K562 (cell line): ENCODE data around the gene THAP4. TPM values are rescaled to one million over a fixed set of nuclear protein-coding genes. Genes with fewer than 3 reads are reported as not detected.

Source experiments
- ATAC-seq: fragments of 200-7000 bp; cut with Tn5 transposase; 3 replicates; pipeline ENCODE4 v1.9.1; 2020; ENCODE audit warnings: moderate library complexity
- BruUV-seq: library from RNA; stranded (reverse); fragments of 400-500 nt; replicated peaks from 2 replicates; lab custom pipeline; 2021; lab: Mats Ljungman, UMichigan
- CTCF ChIA-PET: fragments of 300-600 bp; formaldehyde crosslinking; extraction: SDS; loops from one replicate; lab custom pipeline; 2021; ENCODE audit warnings: low intra/inter-chr PET ratio; lab: Yijun Ruan, JAX
- POLR2A ChIA-PET: fragments of 300-600, 350-650 bp; sonication (Branson Sonifier 250); formaldehyde crosslinking; extraction: SDS; loops from one replicate; lab custom pipeline; 2021; ENCODE audit warnings: antibody characterized with exemption, inconsistent platforms; lab: Yijun Ruan, JAX
- DNase-seq, 4 experiments: peaks; one replicate each; pipeline versions ENCODE4 v3.0.0 to v3.0.0-alpha.2; 2011 to 2018; ENCODE audit warnings: low spot score in 3 of 4, mixed read lengths in 3 of 4; ENCODE audit errors: extremely low read depth in 1 of 4
- FAIRE-seq: peaks from 2 replicates; lab custom pipeline; 2011; peaks lifted over from hg19 to GRCh38; lab: Jason Lieb, UNC
- H2AFZ ChIP-seq: 2 replicates; pipeline ENCODE4 v1.6.0; 2011; ENCODE audit warnings: low read depth, low read length, control low read depth, inconsistent platforms
- H3K27ac ChIP-seq: fragments of 200-600 bp; 3 replicates; pipeline ENCODE4 v1.8.0; 2011; ENCODE audit warnings: low read depth, mild to moderate bottlenecking, control low read depth, inconsistent platforms, low read length, moderate library complexity, mixed read lengths; ENCODE audit errors: extremely low read depth
- H3K27me3 ChIP-seq, 2 experiments: fragments of 300-600 bp in 1 of 2; 2 replicates in 1 of 2; 3 replicates in 1 of 2; pipeline versions ENCODE4 v1.6.0 to v1.8.0; 2011; ENCODE audit warnings: inconsistent platforms in 2 of 2, low read length in 2 of 2, mild to moderate bottlenecking in 1 of 2, mixed read lengths in 1 of 2, moderate library complexity in 1 of 2; ENCODE audit not compliant: control insufficient read depth in 2 of 2, insufficient read depth in 2 of 2
- H3K36me3 ChIP-seq: fragments of 300-600 bp; 3 replicates; pipeline ENCODE4 v1.8.0; 2011; ENCODE audit warnings: mild to moderate bottlenecking, low read length, inconsistent platforms; ENCODE audit not compliant: control insufficient read depth, insufficient read depth
- H3K4me1 ChIP-seq, 2 experiments: fragments of 200-600 bp in 1 of 2; replicated peaks in 1 of 2; 2 replicates in 1 of 2; 3 replicates in 1 of 2; pipeline versions ENCODE4 v1.5.1 to v1.8.0; 2011; ENCODE audit warnings: inconsistent platforms in 2 of 2, low read length in 2 of 2, mild to moderate bottlenecking in 1 of 2, mixed read lengths in 1 of 2, moderate library complexity in 1 of 2; ENCODE audit not compliant: control insufficient read depth in 2 of 2, insufficient read depth in 2 of 2
- H3K4me2 ChIP-seq: 2 replicates; pipeline ENCODE4 v1.6.1; 2011; ENCODE audit warnings: low read length, control low read depth, inconsistent platforms, mixed read lengths; ENCODE audit not compliant: insufficient read depth
- H3K4me3 ChIP-seq: fragments of 200-600 bp; sonication (generic), shearing (Covaris generic); 2 replicates; pipeline ENCODE4 v1.5.1; 2016; ENCODE audit warnings: control low read depth, inconsistent platforms
- H3K79me2 ChIP-seq: fragments of 200-600 bp; 3 replicates; pipeline ENCODE4 v1.8.0; 2011; ENCODE audit warnings: low read length, inconsistent platforms; ENCODE audit not compliant: control insufficient read depth, insufficient read depth
- H3K9ac ChIP-seq, 2 experiments: 2 replicates each; pipeline versions ENCODE4 v1.6.0 to v1.6.1; 2011; ENCODE audit warnings: low read depth in 2 of 2, low read length in 2 of 2, control low read depth in 1 of 2, inconsistent platforms in 1 of 2, mild to moderate bottlenecking in 1 of 2, mixed read lengths in 1 of 2; ENCODE audit not compliant: insufficient read depth in 1 of 2
- H3K9me1 ChIP-seq: one replicate; pipeline ENCODE4 v1.6.0; 2011; ENCODE audit warnings: inconsistent platforms, mild to moderate bottlenecking, low read length, moderate library complexity; ENCODE audit not compliant: control insufficient read depth, insufficient read depth
- H3K9me3 ChIP-seq: replicated peaks from 2 replicates; pipeline ENCODE4 v1.5.1; 2011; ENCODE audit warnings: low read depth, low read length, inconsistent platforms; ENCODE audit not compliant: control insufficient read depth, insufficient read depth
- H4K20me1 ChIP-seq: replicated peaks from 2 replicates; pipeline ENCODE4 v1.6.1; 2011; ENCODE audit warnings: low read length, inconsistent platforms, mixed read lengths; ENCODE audit not compliant: control insufficient read depth, insufficient read depth
- CBX5 ChIP-seq: IDR thresholded peaks from 2 replicates; pipeline ENCODE4 v1.6.1; 2014; ENCODE audit warnings: low read depth, borderline replicate concordance
- CREB1 ChIP-seq, 2 experiments: sonication (generic) in 1 of 2; formaldehyde crosslinking in 1 of 2; IDR thresholded peaks; 2 replicates each; pipeline versions ENCODE4 v1.6.1 to v1.8.0; 2012 to 2022; ENCODE audit warnings: inconsistent platforms in 1 of 2, mild to moderate bottlenecking in 1 of 2, missing genetic modification reagents in 1 of 2, moderate library complexity in 1 of 2
- EP400 ChIP-seq: fragments of 450-650 bp; IDR thresholded peaks from 2 replicates; pipeline ENCODE4 v1.6.1; 2017; ENCODE audit warnings: antibody characterized with exemption, mild to moderate bottlenecking, moderate library complexity
- FIP1L1 ChIP-seq: fragments of 200-400 bp; formaldehyde crosslinking; IDR thresholded peaks from 2 replicates; pipeline ENCODE4 v1.6.1; 2018; ENCODE audit warnings: mild to moderate bottlenecking, low read depth, low read length; ENCODE audit not compliant: poor library complexity, severe bottlenecking
- GATAD2A ChIP-seq: fragments of 450-650 bp; IDR thresholded peaks from 2 replicates; pipeline ENCODE4 v1.6.1; 2017
- KLF10 ChIP-seq: fragments of 250-450 bp; sonication (Bioruptor Pico); IDR thresholded peaks from 2 replicates; pipeline ENCODE4 v1.6.1; 2021; ENCODE audit warnings: matching md5 sums
- PHF8 ChIP-seq: fragments of 200-600 bp; sonication (generic); IDR thresholded peaks from 2 replicates; pipeline ENCODE4 v1.6.1; 2012; ENCODE audit warnings: mixed run types, mild to moderate bottlenecking, inconsistent platforms, low read length, moderate library complexity, borderline replicate concordance
- RNF2 ChIP-seq: sonication (generic); IDR thresholded peaks from 2 replicates; pipeline ENCODE4 v1.6.1; 2016
- ZNF134 ChIP-seq: fragments of 250-450 bp; sonication (Bioruptor Pico); conservative IDR thresholded peaks from 2 replicates; pipeline ENCODE4 v1.4.0; 2020
- ZNF696 ChIP-seq: fragments of 250-450 bp; sonication (Bioruptor Pico); conservative IDR thresholded peaks from 2 replicates; pipeline ENCODE4 v1.4.0; 2020; ENCODE audit warnings: mild to moderate bottlenecking, moderate library complexity
- WGBS: fragments of 100-300 bp; shearing (Covaris generic); methylation state at CpG from one replicate; pipeline ENCODE4 v1.1.6; 2016; ENCODE audit warnings: low coverage, mixed read lengths; ENCODE audit not compliant: insufficient coverage; ENCODE audit errors: missing lambda C conversion rate; 5-methylcytosine and 5-hydroxymethylcytosine counted together
- in situ Hi-C: fragments of 300-500 bp; cut with MboI; formaldehyde crosslinking; loops from 4 replicates; pipeline ENCODE4 v1.15.0; 2018; ENCODE audit warnings: inconsistent platforms, mixed read lengths
- intact Hi-C: fragments of 100-400 bp; cut with micrococcal nuclease; formaldehyde crosslinking; loops from 2 replicates; pipeline ENCODE4 v1.14.2; 2022
- polyA plus RNA-seq, 8 experiments: library from polyadenylated mRNA; depleted of rRNA in 4 of 8; stranded (reverse) in 5 of 8; unstranded in 3 of 8; fragments of >200 nt; fragmentation: Nextera tagmentation in 2 of 8; fragmentation: Illumina TruSeq in 1 of 8; extraction: Ambion mirVana in 2 of 8; extraction: Trizol in 1 of 8; gene quantifications; 2 replicates each; pipeline versions ENCODE4 v1.2.1 to v1.2.3, GENCODE V29; 2011 to 2014; ENCODE audit warnings: inconsistent platforms in 1 of 8, missing spikeins in 1 of 8
- total RNA-seq, 7 experiments: library from RNA; depleted of rRNA in 6 of 7; stranded (reverse); fragments of >200 nt in 6 of 7; fragmentation: Illumina TruSeq in 2 of 7; extraction: Trizol in 2 of 7; gene quantifications; 2 replicates each; pipeline versions ENCODE4 v1.2.1 to v1.2.3, GENCODE V29; 2011 to 2021; ENCODE audit warnings: low replicate concordance in 1 of 7
- TF ChIP-seq, protein P1 (sequence below): sonication (generic); formaldehyde crosslinking; IDR thresholded peaks from 2 replicates; pipeline ENCODE4 v1.8.0; 2022; ENCODE audit warnings: missing genetic modification reagents, mild to moderate bottlenecking, moderate library complexity, borderline replicate concordance
- TF ChIP-seq, protein P2 (sequence below): fragments of 450-650 bp; conservative IDR thresholded peaks from 2 replicates; pipeline ENCODE4 v1.6.1; 2016; ENCODE audit warnings: missing genetic modification characterization, low read depth, mild to moderate bottlenecking, control low read depth, missing compliant biosample characterization
- TF ChIP-seq, protein P3 (sequence below): fragments of 250-450 bp; sonication (Bioruptor Pico); IDR thresholded peaks from 2 replicates; pipeline ENCODE4 v1.8.0; 2021; ENCODE audit warnings: moderate library complexity, mild to moderate bottlenecking, inconsistent platforms
- TF ChIP-seq, protein P4 (sequence below), 3 experiments: IDR thresholded peaks in 2 of 3; conservative IDR thresholded peaks in 1 of 3; 2 replicates each; pipeline ENCODE4 v1.5.1; 2011 to 2012; ENCODE audit warnings: low read length in 3 of 3, mild to moderate bottlenecking in 3 of 3, control low read depth in 2 of 3, improper control_type of control experiment in 1 of 3, inconsistent platforms in 1 of 3, low read depth in 1 of 3, mixed read lengths in 1 of 3, moderate library complexity in 1 of 3; ENCODE audit not compliant: insufficient read depth in 2 of 3

THAP4 gene
- total and polyA plus RNA-seq, 9 of the 15 experiments (the other 6 are each of a cell fraction or from before 2014, with no cell fraction given): 8.6 to 60.9 (median 43.9) TPM

DNA sequence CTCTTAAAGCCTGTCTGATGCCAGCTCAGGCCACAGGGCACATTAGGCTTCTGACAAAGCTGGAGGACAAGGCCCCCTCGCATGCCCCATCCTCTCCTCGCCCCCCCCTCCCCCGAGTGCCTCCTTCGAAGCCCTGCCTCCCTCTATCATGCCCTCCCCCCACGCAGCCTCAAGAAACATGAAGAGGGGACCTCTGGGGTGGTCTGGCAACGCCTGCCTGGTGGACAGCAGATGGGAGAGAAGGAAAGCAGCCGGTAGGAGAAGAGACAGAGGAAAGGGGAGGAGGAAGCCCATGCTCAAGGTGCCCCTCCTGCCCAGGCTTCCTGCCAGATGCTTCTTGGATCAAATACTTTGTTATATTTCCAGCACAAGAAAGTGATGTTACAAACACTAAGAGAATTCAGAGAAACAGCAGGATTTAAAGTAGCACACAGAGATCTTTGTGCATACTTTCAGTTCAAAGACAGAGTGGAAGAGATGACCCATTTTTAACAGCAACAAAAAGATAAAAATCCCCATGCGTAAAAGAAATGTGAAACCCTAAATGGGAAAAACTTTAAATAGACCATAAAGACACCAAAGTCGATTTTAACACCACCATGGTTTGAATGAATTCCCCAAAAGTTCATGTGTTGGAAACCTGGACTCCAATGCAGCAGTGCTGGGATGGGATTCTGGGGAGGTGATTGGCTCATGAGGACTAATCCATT, 59.4 kb downstream of the THAP4 start:
- H3K9me1 ChIP-seq: no peaks in the 10 kb centered on the region
- H3K4me2 ChIP-seq: no peak overlapping the region
- H3K9ac ChIP-seq: no peak overlapping the region
- CTCF ChIA-PET: no interaction called here
- H4K20me1 ChIP-seq: no peaks in the 10 kb centered on the region
- TF ChIP-seq GATAD2A: no peak
- no peak for TF ChIP-seq CREB1 (IDR thresholded peaks at IDR 0.05)
- no peak for TF ChIP-seq CREB1 (CRISPR knock-in tag; IDR thresholded peaks at IDR 0.05)
- TF ChIP-seq ZNF696 (CRISPR knock-in tag): no peak
- no peak for TF ChIP-seq KLF10 (CRISPR knock-in tag)
- TF ChIP-seq, protein P1, sequence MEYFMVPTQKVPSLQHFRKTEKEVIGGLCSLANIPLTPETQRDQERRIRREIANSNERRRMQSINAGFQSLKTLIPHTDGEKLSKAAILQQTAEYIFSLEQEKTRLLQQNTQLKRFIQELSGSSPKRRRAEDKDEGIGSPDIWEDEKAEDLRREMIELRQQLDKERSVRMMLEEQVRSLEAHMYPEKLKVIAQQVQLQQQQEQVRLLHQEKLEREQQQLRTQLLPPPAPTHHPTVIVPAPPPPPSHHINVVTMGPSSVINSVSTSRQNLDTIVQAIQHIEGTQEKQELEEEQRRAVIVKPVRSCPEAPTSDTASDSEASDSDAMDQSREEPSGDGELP (CRISPR knock-in tag): no peak
- TF ChIP-seq FIP1L1: no peak
- no peak for TF ChIP-seq ZNF134 (CRISPR knock-in tag)
- TF ChIP-seq, protein P2, sequence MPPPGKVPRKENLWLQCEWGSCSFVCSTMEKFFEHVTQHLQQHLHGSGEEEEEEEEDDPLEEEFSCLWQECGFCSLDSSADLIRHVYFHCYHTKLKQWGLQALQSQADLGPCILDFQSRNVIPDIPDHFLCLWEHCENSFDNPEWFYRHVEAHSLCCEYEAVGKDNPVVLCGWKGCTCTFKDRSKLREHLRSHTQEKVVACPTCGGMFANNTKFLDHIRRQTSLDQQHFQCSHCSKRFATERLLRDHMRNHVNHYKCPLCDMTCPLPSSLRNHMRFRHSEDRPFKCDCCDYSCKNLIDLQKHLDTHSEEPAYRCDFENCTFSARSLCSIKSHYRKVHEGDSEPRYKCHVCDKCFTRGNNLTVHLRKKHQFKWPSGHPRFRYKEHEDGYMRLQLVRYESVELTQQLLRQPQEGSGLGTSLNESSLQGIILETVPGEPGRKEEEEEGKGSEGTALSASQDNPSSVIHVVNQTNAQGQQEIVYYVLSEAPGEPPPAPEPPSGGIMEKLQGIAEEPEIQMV: no peak
- TF ChIP-seq RNF2: no peak
- TF ChIP-seq, protein P3, sequence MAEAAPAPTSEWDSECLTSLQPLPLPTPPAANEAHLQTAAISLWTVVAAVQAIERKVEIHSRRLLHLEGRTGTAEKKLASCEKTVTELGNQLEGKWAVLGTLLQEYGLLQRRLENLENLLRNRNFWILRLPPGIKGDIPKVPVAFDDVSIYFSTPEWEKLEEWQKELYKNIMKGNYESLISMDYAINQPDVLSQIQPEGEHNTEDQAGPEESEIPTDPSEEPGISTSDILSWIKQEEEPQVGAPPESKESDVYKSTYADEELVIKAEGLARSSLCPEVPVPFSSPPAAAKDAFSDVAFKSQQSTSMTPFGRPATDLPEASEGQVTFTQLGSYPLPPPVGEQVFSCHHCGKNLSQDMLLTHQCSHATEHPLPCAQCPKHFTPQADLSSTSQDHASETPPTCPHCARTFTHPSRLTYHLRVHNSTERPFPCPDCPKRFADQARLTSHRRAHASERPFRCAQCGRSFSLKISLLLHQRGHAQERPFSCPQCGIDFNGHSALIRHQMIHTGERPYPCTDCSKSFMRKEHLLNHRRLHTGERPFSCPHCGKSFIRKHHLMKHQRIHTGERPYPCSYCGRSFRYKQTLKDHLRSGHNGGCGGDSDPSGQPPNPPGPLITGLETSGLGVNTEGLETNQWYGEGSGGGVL: no peak
- no peak for TF ChIP-seq PHF8
- TF ChIP-seq EP400: no peak
- no peak for TF ChIP-seq CBX5
- TF ChIP-seq, protein P4, sequence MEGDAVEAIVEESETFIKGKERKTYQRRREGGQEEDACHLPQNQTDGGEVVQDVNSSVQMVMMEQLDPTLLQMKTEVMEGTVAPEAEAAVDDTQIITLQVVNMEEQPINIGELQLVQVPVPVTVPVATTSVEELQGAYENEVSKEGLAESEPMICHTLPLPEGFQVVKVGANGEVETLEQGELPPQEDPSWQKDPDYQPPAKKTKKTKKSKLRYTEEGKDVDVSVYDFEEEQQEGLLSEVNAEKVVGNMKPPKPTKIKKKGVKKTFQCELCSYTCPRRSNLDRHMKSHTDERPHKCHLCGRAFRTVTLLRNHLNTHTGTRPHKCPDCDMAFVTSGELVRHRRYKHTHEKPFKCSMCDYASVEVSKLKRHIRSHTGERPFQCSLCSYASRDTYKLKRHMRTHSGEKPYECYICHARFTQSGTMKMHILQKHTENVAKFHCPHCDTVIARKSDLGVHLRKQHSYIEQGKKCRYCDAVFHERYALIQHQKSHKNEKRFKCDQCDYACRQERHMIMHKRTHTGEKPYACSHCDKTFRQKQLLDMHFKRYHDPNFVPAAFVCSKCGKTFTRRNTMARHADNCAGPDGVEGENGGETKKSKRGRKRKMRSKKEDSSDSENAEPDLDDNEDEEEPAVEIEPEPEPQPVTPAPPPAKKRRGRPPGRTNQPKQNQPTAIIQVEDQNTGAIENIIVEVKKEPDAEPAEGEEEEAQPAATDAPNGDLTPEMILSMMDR (IDR thresholded peaks at IDR 0.05 in 2 of 3, conservative IDR thresholded peaks at IDR 0.05 in 1 of 3; ENCODE audit: insufficient read depth in 2 of 3, low read depth in 1 of 3, low read length in 3 of 3): no peak
- H3K4me1 ChIP-seq: no peaks in the 10 kb centered on the region
- no peaks in the 10 kb centered on the region for H3K79me2 ChIP-seq
- in situ Hi-C loops: no loop called here
- no peak overlapping the region for H2AFZ ChIP-seq
- FAIRE-seq (no peak), ATAC-seq (no peak), DNase-seq (no peak)
- H3K9me3 ChIP-seq: peaks cover 1% of the 10 kb centered on the region; the same call in 1 of the 2 replicates
- peaks cover 5% of the 10 kb centered on the region; the same call in 1 of the 3 replicates for H3K36me3 ChIP-seq
- no peaks in the 10 kb centered on the region for H3K27me3 ChIP-seq
- H3K4me3 ChIP-seq: no peak overlapping the region
- intact Hi-C loops: no loop called here
- BruUV-seq: no TSS peak
- H3K27ac ChIP-seq: no peak overlapping the region
- 71% methylated on average over 3 of the region's 9 CpGs for WGBS
- POLR2A ChIA-PET: no interaction called here
